RWPE2 (cell line): Measurements from ENCODE around the gene FAM136A.
"Not testable (repeated sequence)": the region's sequence is repeated elsewhere in the genome, so short reads cannot be mapped to it uniquely, and the experiment has no call there.

Source experiments
- ATAC-seq: fragments of 200-7000 bp; cut with Tn5 transposase; 3 replicates; pipeline ENCODE4 v1.9.1; 2021; ENCODE audit warnings: low read depth
- DNase-seq: peaks from one replicate; pipeline ENCODE4 v3.0.0-alpha.2; 2020; ENCODE audit warnings: low spot score
- H3K27ac ChIP-seq: fragments of 450-650 bp; 2 replicates; pipeline ENCODE4 v1.5.1; 2017; ENCODE audit warnings: mild to moderate bottlenecking; ENCODE audit not compliant: poor library complexity, severe bottlenecking
- H3K27me3 ChIP-seq: fragments of 250-450 bp; sonication (Bioruptor Pico); 2 replicates; pipeline ENCODE4 v1.5.1; 2021; ENCODE audit warnings: mild to moderate bottlenecking, moderate library complexity; ENCODE audit not compliant: insufficient read depth, poor library complexity, severe bottlenecking
- H3K36me3 ChIP-seq: fragments of 250-450 bp; sonication (Bioruptor Pico); 2 replicates; pipeline ENCODE4 v1.5.1; 2020; ENCODE audit warnings: low read depth, mild to moderate bottlenecking, moderate library complexity
- H3K4me1 ChIP-seq: fragments of 250-450 bp; sonication (Bioruptor Pico); 2 replicates; pipeline ENCODE4 v1.5.1; 2021; ENCODE audit warnings: mild to moderate bottlenecking, moderate library complexity; ENCODE audit not compliant: insufficient read depth, poor library complexity, severe bottlenecking
- H3K4me3 ChIP-seq: fragments of 250-450 bp; sonication (Bioruptor Pico); 2 replicates; pipeline ENCODE4 v1.5.1; 2021; ENCODE audit warnings: mild to moderate bottlenecking, moderate library complexity; ENCODE audit not compliant: severe bottlenecking
- H3K9me3 ChIP-seq: fragments of 250-450 bp; sonication (Bioruptor Pico); 2 replicates; pipeline ENCODE4 v1.5.1; 2021; ENCODE audit warnings: mild to moderate bottlenecking, moderate library complexity; ENCODE audit not compliant: severe bottlenecking
- TF ChIP-seq, protein P1 (sequence below): fragments of 450-650 bp; IDR thresholded peaks from one replicate; pipeline ENCODE4 v1.5.1; 2017; ENCODE audit warnings: mild to moderate bottlenecking, moderate library complexity; ENCODE audit not compliant: poor library complexity, severe bottlenecking

The FAM136A gene

DNA sequence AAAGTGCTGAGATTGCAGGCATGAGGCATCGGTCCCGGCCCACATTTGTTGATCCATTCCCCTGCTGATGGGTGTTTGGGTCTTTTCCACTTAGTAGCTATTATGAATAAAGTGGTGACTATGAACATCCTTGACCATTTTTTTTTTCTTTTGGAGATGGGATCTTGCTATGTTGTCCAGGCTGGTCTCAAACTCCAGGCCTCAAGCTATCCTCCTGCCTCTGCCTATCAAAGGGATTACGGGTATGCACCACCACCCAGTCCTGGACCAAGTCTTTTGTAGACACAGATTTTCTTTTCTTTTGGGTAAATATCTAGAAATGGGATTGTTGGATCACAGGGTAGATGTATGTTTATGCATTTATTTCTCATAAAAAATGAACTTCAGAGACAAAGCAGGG is 1.3 kb upstream of the FAM136A start:
- ATAC-seq: no peak
- no peak overlapping the region for H3K27ac ChIP-seq
- H3K4me1 ChIP-seq: peaks cover 2% of the 10 kb centered on the region
- H3K27me3 ChIP-seq: no peaks in the 10 kb centered on the region
- H3K9me3 ChIP-seq: no peaks in the 10 kb centered on the region
- H3K4me3 ChIP-seq: no peak overlapping the region
- DNase-seq: no peak
- H3K36me3 ChIP-seq: peaks cover 26% of the 10 kb centered on the region
- TF ChIP-seq, protein P1, sequence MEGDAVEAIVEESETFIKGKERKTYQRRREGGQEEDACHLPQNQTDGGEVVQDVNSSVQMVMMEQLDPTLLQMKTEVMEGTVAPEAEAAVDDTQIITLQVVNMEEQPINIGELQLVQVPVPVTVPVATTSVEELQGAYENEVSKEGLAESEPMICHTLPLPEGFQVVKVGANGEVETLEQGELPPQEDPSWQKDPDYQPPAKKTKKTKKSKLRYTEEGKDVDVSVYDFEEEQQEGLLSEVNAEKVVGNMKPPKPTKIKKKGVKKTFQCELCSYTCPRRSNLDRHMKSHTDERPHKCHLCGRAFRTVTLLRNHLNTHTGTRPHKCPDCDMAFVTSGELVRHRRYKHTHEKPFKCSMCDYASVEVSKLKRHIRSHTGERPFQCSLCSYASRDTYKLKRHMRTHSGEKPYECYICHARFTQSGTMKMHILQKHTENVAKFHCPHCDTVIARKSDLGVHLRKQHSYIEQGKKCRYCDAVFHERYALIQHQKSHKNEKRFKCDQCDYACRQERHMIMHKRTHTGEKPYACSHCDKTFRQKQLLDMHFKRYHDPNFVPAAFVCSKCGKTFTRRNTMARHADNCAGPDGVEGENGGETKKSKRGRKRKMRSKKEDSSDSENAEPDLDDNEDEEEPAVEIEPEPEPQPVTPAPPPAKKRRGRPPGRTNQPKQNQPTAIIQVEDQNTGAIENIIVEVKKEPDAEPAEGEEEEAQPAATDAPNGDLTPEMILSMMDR: no peak

DNA sequence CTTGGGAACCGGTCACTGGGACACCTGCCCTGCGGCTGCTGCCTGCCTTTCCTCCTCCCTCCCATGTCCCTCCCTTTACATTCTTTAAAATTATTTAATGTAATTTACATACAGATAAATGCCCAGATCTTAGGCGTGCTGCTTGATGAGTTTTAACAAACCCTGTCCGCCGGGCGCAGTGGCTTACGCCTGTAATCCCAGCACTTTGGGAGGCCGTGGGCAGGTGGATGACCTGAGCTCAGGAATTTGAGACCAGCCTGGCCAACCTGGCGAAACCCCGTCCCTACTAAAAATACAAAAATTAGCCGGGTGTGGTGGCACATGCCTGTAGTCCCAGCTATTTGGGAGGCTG is 304 bp upstream of the FAM136A start:
- not testable (repeated sequence) for H3K27ac ChIP-seq, ATAC-seq, H3K4me1 ChIP-seq, DNase-seq, H3K27me3 ChIP-seq, H3K9me3 ChIP-seq
- Histone ChIP-seq H3K4me3 (peak overlapping the region; percentile 63), H3K36me3 (peaks cover 27% of the 10 kb centered on the region)
- TF ChIP-seq, protein P1: peak; percentile 68

DNA sequence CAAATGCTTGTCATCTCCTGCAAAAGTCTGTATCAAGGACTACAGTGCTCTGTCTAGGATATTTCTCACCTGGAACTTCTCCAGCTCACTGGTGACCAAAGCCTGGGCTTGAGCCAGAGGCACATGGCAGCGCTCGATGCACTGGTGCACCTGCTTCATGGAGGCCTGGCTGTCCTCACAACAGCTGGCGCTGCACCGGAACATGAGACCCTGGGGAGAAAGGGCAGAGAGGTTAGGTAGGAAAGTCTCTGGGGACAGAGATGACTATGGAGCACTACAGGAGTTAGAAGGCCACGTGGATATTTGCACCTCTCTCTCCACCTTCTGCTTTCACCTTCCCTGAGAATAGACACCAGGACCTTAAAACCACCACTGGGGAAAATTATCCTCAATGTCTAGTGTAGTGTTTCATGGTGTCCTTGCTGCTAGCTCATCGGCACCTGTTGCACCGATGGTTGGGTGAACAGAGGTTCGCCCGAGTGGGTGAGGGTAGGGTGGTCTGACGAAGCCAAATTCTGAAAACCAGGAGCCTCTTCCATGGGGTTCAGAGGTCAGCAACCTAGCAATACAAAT is 1.0 kb downstream of the FAM136A start:
- H3K4me1 ChIP-seq: peaks cover 2% of the 10 kb centered on the region
- peak overlapping the region; percentile 70 for H3K27ac ChIP-seq
- H3K9me3 ChIP-seq: no peaks in the 10 kb centered on the region
- H3K4me3 ChIP-seq: peak overlapping the region; percentile 63
- ATAC-seq: no peak
- no peak for DNase-seq
- no peaks in the 10 kb centered on the region for H3K27me3 ChIP-seq
- TF ChIP-seq, protein P1: no peak
- peaks cover 27% of the 10 kb centered on the region for H3K36me3 ChIP-seq

DNA sequence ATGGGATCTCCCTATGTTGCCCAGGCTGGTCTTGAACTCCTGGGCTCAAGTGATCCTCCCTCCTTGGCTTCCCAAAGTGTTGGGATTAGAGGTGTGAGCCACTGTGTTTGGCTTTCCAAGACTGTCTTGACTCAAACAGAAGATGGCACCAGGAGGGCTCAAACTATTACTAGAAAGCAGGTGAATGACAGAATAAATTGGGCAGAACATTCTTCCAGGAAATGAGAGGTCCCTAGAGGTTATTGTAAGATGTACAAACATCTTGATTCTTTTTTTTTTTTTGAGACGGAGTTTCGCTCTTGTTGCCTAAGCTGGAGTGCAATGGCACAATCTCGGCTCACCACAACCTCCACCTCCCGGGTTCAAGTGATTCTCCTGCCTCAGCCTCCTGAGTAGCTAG is 4.0 kb downstream of the FAM136A start:
- H3K4me3 ChIP-seq, ATAC-seq, H3K27me3 ChIP-seq, H3K27ac ChIP-seq, H3K9me3 ChIP-seq, H3K4me1 ChIP-seq, DNase-seq: not testable (repeated sequence)
- H3K36me3 ChIP-seq: peaks cover 29% of the 10 kb centered on the region

DNA sequence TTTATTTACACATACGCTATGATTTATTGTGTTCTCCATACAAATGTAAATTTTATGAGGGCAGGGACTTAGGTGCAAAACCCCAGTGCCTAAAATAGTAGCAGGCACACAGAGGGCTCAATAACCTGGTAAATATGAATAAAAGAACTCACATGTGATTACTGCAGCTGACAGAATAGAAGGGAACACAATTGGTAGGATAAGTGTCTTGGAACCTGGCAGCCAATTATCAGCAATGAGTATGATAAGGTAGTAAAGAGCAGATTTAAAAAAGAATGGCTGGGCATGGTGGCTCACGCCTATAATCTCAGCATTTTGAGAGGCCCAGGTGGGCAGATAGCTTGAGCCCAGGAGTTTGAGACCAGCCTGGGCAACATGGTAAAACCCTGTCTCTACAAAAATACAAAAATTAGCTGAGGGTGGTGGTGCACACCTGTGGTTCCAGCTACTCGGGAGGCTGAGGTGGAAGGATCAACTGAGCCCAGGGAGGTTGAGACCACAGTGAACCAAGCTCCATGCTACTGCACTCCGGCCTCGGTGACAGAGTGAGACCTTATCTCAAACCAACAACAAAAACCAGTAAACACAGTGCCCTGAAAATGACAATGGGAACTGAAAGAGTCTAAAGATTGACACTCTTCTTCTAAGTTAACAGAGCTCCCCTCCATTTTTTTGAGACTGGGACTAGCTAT is 18.2 kb downstream of the FAM136A start:
- H3K36me3 ChIP-seq: peaks cover 88% of the 10 kb centered on the region
- no peak for DNase-seq

More for the DNA sequence above, 18.2 kb downstream of the FAM136A start:
- Histone ChIP-seq H3K9me3 (no peaks in the 10 kb centered on the region), H3K27me3 (no peaks in the 10 kb centered on the region), H3K4me3 (no peak overlapping the region), H3K4me1 (no peaks in the 10 kb centered on the region), H3K27ac (no peak overlapping the region)
- TF ChIP-seq, protein P1: no peak
- no peak for ATAC-seq
